ENCODE data around the gene NR2F2. TPM values are rescaled to one million over a fixed set of nuclear protein-coding genes. Genes with fewer than 3 reads are reported as not detected.

Gene NR2F2
- total and polyA plus RNA-seq, 7 donors: 12.6 to 47.9 (median 24.0) TPM

- H3K4me3 ChIP-seq: peak overlapping the region; percentile 52 to 89 (median 80)
- DNase-seq: no peak
- H3K36me3 ChIP-seq: no peaks in the 10 kb centered on the region
- H3K4me1 ChIP-seq: peaks cover 0 to 50% (median 37%) of the 10 kb centered on the region in 4 donors
- 8 to 9% methylated on average over 14 of the region's 14 CpGs for WGBS, 2 donors
- H3K27me3 ChIP-seq: no peaks in the 10 kb centered on the region
- no peaks in the 10 kb centered on the region for H3K9me3 ChIP-seq
- peak overlapping the region; percentile 91 to 97 (median 94) for H3K27ac ChIP-seq
- TF ChIP-seq POLR2AphosphoS5 (IDR thresholded peaks at IDR 0.05) (peak; percentile 19 to 59 (median 33)), POLR2A (IDR thresholded peaks at IDR 0.05) (no peak), EP300 (IDR thresholded peaks at IDR 0.05) (no peak)
- TF ChIP-seq, protein P1, sequence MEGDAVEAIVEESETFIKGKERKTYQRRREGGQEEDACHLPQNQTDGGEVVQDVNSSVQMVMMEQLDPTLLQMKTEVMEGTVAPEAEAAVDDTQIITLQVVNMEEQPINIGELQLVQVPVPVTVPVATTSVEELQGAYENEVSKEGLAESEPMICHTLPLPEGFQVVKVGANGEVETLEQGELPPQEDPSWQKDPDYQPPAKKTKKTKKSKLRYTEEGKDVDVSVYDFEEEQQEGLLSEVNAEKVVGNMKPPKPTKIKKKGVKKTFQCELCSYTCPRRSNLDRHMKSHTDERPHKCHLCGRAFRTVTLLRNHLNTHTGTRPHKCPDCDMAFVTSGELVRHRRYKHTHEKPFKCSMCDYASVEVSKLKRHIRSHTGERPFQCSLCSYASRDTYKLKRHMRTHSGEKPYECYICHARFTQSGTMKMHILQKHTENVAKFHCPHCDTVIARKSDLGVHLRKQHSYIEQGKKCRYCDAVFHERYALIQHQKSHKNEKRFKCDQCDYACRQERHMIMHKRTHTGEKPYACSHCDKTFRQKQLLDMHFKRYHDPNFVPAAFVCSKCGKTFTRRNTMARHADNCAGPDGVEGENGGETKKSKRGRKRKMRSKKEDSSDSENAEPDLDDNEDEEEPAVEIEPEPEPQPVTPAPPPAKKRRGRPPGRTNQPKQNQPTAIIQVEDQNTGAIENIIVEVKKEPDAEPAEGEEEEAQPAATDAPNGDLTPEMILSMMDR (IDR thresholded peaks at IDR 0.05): peak; percentile 38 to 76 (median 68)
- intact Hi-C loops (cut with DNase I): loop anchor here (5.0 to 10.0 kb wide), 5 partner anchors 565 to 1688 kb away; no protein-coding TSS in a partner anchor
These were observed 3.3 kb upstream of the NR2F2 start for GRCh38 chr15:96327155-96327741.

DNA sequence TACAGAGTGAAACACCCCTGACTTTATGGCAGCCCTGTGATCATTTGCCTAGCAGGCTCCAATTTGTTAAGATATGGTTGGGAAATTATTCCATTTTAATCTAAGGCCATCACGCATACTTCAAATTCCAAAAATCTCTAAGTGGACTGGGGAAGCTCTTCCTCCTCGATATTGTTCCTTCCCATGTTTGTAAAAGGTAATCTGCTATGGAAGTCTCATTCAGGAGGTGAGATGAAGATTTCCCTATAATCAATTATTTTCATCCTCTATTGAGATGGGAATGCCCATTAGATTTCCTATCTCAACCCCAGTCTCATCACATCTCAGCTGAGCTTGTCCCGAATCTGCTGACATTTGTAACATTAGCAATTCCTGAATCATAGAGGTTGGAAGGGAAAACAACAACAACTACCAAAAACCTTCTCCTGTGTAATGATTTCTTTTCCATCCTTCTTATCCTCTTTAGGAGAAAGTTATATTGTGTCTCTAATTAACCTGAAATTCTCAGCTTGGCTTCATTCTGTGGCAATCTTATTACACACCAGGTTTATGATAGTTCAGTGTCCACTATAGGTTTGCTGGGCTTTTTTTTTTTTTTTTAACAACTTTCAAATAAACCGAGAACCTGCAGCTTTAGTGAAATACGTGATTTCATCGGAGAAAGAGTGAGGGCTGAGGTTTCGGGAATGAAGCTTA is 2.2 kb upstream of the NR2F2 start:
- no peak for DNase-seq
- WGBS, 2 donors: 52 to 86% methylated on average over 7 of the region's 7 CpGs
- no peak for TF ChIP-seq POLR2AphosphoS5 (IDR thresholded peaks at IDR 0.05)
- TF ChIP-seq EP300 (IDR thresholded peaks at IDR 0.05): no peak
- Histone ChIP-seq H3K27me3 (no peaks in the 10 kb centered on the region), H3K4me3 (peak overlapping the region; percentile 52 to 89 (median 80)), H3K27ac (peak overlapping the region; percentile 91 to 97 (median 94)), H3K36me3 (no peaks in the 10 kb centered on the region), H3K4me1 (peaks cover 0 to 42% (median 30%) of the 10 kb centered on the region in 4 donors), H3K9me3 (no peaks in the 10 kb centered on the region)
- intact Hi-C loops (cut with DNase I): loop anchor here (5.0 to 10.0 kb wide), 5 partner anchors 564 to 1686 kb away; no protein-coding TSS in a partner anchor

- TF ChIP-seq, protein P1 (IDR thresholded peaks at IDR 0.05): no peak
- no peak for TF ChIP-seq EP300 (IDR thresholded peaks at IDR 0.05)
- TF ChIP-seq POLR2AphosphoS5 (IDR thresholded peaks at IDR 0.05): no peak
- TF ChIP-seq POLR2A (IDR thresholded peaks at IDR 0.05): no peak
- no peaks in the 10 kb centered on the region for H3K27me3 ChIP-seq
- H3K4me3 ChIP-seq: peak overlapping the region in 3 of 4 donors; percentile 75 to 89 (median 84)
- H3K36me3 ChIP-seq: peaks cover 0 to 1% (median 0%) of the 10 kb centered on the region in 4 donors
- no peaks in the 10 kb centered on the region for H3K9me3 ChIP-seq
- WGBS, 2 donors: 47 to 82% methylated on average over 2 of the region's 2 CpGs
- H3K27ac ChIP-seq: peak overlapping the region; percentile 91 to 97 (median 94)
- H3K4me1 ChIP-seq: peaks cover 0 to 37% (median 25%) of the 10 kb centered on the region in 4 donors
- intact Hi-C loops (cut with DNase I): loop anchor here (5.0 to 10.0 kb wide), 5 partner anchors 563 to 1686 kb away; no protein-coding TSS in a partner anchor
- DNase-seq: no peak
These were observed 1.7 kb upstream of the NR2F2 start for GRCh38 chr15:96328877-96329195.

DNA sequence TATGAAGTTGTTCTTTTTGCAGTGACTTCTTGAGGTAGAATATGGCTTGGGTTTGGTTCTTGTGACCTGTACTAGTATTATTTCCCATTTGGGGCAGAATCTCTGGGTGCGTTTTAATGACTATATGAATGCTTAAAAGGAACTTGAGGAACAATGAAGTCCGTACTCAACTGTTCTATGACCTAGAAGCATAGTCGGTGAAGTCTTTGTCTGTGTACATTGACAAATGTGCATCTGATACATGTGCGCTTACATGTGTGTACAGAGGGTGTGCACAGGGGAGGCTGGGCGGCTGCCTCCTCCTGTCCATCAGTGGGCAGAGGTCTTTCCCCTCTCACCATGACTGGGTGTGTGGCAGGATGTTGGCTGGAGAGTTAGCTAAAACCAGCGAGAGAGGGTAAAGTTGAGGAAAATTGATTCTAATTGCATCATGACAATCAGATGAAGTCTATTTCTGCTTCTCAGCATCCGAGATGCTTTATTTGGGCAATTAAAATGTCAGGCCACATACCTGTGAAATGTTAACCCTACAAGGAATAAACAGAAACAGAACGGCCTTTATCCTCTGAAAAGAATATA is 1.0 kb upstream of the NR2F2 start:
- peak overlapping the region; percentile 58 to 89 (median 80) for H3K4me3 ChIP-seq
- peaks cover 0 to 8% (median 2%) of the 10 kb centered on the region in 4 donors for H3K36me3 ChIP-seq
- peak overlapping the region; percentile 91 to 97 (median 94) for H3K27ac ChIP-seq
- WGBS, 2 donors: 24 to 45% methylated on average over 8 of the region's 8 CpGs
- no peaks in the 10 kb centered on the region for H3K27me3 ChIP-seq
- TF ChIP-seq, protein P1 (IDR thresholded peaks at IDR 0.05): no peak
- TF ChIP-seq POLR2AphosphoS5 (IDR thresholded peaks at IDR 0.05) (peak in 1 of 4 donors; percentile 13), EP300 (IDR thresholded peaks at IDR 0.05) (no peak), POLR2A (IDR thresholded peaks at IDR 0.05) (no peak)
- peaks cover 0 to 33% (median 20%) of the 10 kb centered on the region in 4 donors for H3K4me1 ChIP-seq
- intact Hi-C loops (cut with DNase I): loop anchor here (5.0 to 10.0 kb wide), 5 partner anchors 563 to 1685 kb away; no protein-coding TSS in a partner anchor
- DNase-seq: no peak
- no peaks in the 10 kb centered on the region for H3K9me3 ChIP-seq

- Histone ChIP-seq H3K9me3 (no peaks in the 10 kb centered on the region), H3K36me3 (peaks cover 0 to 13% (median 3%) of the 10 kb centered on the region in 4 donors), H3K27ac (peak overlapping the region; percentile 91 to 97 (median 94)), H3K27me3 (no peaks in the 10 kb centered on the region), H3K4me3 (peak overlapping the region; percentile 58 to 89 (median 80)), H3K4me1 (peaks cover 0 to 32% (median 19%) of the 10 kb centered on the region in 4 donors)
- DNase-seq: peak; percentile 92
- intact Hi-C loops (cut with DNase I): loop anchor here (10.0 kb wide), 1 partner anchor 1485 kb away; no protein-coding TSS in a partner anchor
- TF ChIP-seq, protein P1 (IDR thresholded peaks at IDR 0.05): no peak
- TF ChIP-seq POLR2A (IDR thresholded peaks at IDR 0.05) (peak in 1 of 2 donors; percentile 42), POLR2AphosphoS5 (IDR thresholded peaks at IDR 0.05) (peak; percentile 2 to 48 (median 38)), EP300 (IDR thresholded peaks at IDR 0.05) (no peak)
- WGBS, 2 donors: 1 to 4% methylated on average over 37 of the region's 37 CpGs
These were observed 443 bp upstream of the NR2F2 start for GRCh38 chr15:96330064-96330449.
